ENCODE results near the gene SIDT2. TPM values are rescaled to one million over a fixed set of nuclear protein-coding genes. Genes with fewer than 3 reads are reported as not detected.

Gene SIDT2
- total and polyA plus RNA-seq, 2 of the 4 experiments (the other 2 are of a cell fraction): 7.3 to 30.3 TPM

DNA sequence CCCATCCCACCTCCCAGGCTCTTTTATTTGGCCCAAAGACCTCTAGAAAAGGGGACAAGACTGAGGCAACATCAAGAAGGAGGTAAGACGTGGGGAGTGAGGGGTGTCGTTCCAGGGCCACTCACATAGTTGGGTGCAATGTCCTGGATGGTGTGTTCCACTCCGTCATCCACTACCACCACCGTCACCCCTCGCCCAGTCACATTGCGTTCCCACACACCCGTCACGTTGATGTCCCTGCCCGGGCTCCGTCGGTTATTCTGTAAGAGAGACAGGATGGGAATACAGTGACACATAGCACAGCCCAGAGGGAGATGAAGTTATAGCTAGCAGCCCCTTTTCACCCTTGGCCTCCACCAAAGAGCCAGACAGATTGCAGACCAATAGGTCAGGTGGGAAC, 49.5 kb downstream of the SIDT2 start:
- H2AK9ac ChIP-seq (replicated peaks; ENCODE audit: low read depth, low read length, poor library complexity): no peak overlapping the region
- H3K9me1 ChIP-seq (ENCODE audit: insufficient read depth, low read length): no peaks in the 10 kb centered on the region
- H3K4ac ChIP-seq (ENCODE audit: low read depth, low read length): no peak overlapping the region
- H4K91ac ChIP-seq (ENCODE audit: insufficient read depth, low read depth, low read length): no peak overlapping the region
- ChIA-PET CTCF (interaction anchor here (2.0 kb wide), 1 partner anchor 10 kb away, joined by 6 read pairs; no protein-coding TSS in a partner anchor), POLR2A (ENCODE audit: unreplicated experiment) (no interaction called here)
- no peak overlapping the region for H2AK5ac ChIP-seq (ENCODE audit: low read depth, low read length)
- peaks cover 48% of the 10 kb centered on the region for H3K36me3 ChIP-seq (ENCODE audit: control insufficient read depth, insufficient read depth, low read length)
- H3K9ac ChIP-seq (ENCODE audit: low read depth, low read length): no peak overlapping the region
- no peak overlapping the region for H3K23ac ChIP-seq (ENCODE audit: low read depth, low read length)
- no peak overlapping the region for H2AFZ ChIP-seq (replicated peaks; ENCODE audit: low read length, poor library complexity)
- no peak overlapping the region for H2BK5ac ChIP-seq (ENCODE audit: low read depth, low read length, poor library complexity, severe bottlenecking)
- intact Hi-C loops (cut with micrococcal nuclease) (loop anchor here (10.0 kb wide), 1 partner anchor 373 kb away; no protein-coding TSS in a partner anchor), in situ Hi-C loops (cut with MboI; ENCODE audit: low sequenced_read_pairs) (loop anchor here (10.0 kb wide), 1 partner anchor 353 kb away; no protein-coding TSS in a partner anchor), dilution Hi-C loops (cut with HindIII; ENCODE audit: low sequenced_read_pairs, unreplicated experiment) (no loop called here)
- H3K4me1 ChIP-seq (ENCODE audit: control insufficient read depth, insufficient read depth, low read length): peaks cover 4% of the 10 kb centered on the region; the same call in 1 of the 2 replicates
- H2BK20ac ChIP-seq (ENCODE audit: low read depth, low read length): no peak overlapping the region
- no peak overlapping the region for H3K4me2 ChIP-seq (ENCODE audit: low read depth, low read length)
- H3K27ac ChIP-seq (ENCODE audit: insufficient read depth, low read length): no peak overlapping the region
- peaks cover 15 to 49% of the 10 kb centered on the region in 2 experiments for H3K79me1 ChIP-seq (ENCODE audit: low read depth in 1 of 2, low read length in 2 of 2)
- ATAC-seq (ENCODE audit: low read depth) (no peak), DNase-seq (no peak)
- TF ChIP-seq BHLHE40 (IDR thresholded peaks at IDR 0.05; ENCODE audit: low read depth, low read length): no peak
- TF ChIP-seq RCOR1 (IDR thresholded peaks at IDR 0.05; ENCODE audit: insufficient replicate concordance, low read length): no peak
- no peak for TF ChIP-seq SMC3 (IDR thresholded peaks at IDR 0.05; ENCODE audit: low read depth, low read length)
- TF ChIP-seq, protein P1, sequence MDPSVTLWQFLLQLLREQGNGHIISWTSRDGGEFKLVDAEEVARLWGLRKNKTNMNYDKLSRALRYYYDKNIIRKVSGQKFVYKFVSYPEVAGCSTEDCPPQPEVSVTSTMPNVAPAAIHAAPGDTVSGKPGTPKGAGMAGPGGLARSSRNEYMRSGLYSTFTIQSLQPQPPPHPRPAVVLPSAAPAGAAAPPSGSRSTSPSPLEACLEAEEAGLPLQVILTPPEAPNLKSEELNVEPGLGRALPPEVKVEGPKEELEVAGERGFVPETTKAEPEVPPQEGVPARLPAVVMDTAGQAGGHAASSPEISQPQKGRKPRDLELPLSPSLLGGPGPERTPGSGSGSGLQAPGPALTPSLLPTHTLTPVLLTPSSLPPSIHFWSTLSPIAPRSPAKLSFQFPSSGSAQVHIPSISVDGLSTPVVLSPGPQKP (IDR thresholded peaks at IDR 0.05; ENCODE audit: borderline replicate concordance, low read depth, low read length): no peak
- TF ChIP-seq CEBPB (IDR thresholded peaks at IDR 0.05; ENCODE audit: low read depth, low read length): no peak
- no peak for TF ChIP-seq MAZ (IDR thresholded peaks at IDR 0.05; ENCODE audit: borderline replicate concordance, low read depth, low read length)
- H4K8ac ChIP-seq (ENCODE audit: low read depth in 2 of 2, low read length in 2 of 2): no peak overlapping the region
- no peaks in the 10 kb centered on the region; the same call in 1 of the 2 replicates for H4K20me1 ChIP-seq (ENCODE audit: insufficient read depth, low read length)
- H3K9me3 ChIP-seq (ENCODE audit: control insufficient read depth, insufficient read depth, low read length): no peaks in the 10 kb centered on the region
- no TSS peak for BruUV-seq (replicated peaks)
- no peak overlapping the region for H2BK15ac ChIP-seq (ENCODE audit: low read depth, low read length)
- no CpG with 5 or more reads among the region's 11 CpGs for WGBS, 2 experiments (ENCODE audit: extremely low coverage in 2 of 2, insufficient read length in 1 of 2)
- no peak overlapping the region for H3K4me3 ChIP-seq (ENCODE audit: insufficient read depth, low read depth, low read length)
- H3K18ac ChIP-seq (ENCODE audit: low read depth, low read length): no peak overlapping the region
- H3K56ac ChIP-seq (ENCODE audit: extremely low read depth, insufficient read depth, low read length): no peak overlapping the region
- no peak overlapping the region for H2BK120ac ChIP-seq (ENCODE audit: low read depth, low read length)
- H3K27me3 ChIP-seq (ENCODE audit: control insufficient read depth, insufficient read depth, low read length): no peaks in the 10 kb centered on the region
- H4K5ac ChIP-seq (ENCODE audit: low read depth, low read length): no peak overlapping the region
- no peak overlapping the region for H3K14ac ChIP-seq (replicated peaks; ENCODE audit: low read depth, low read length)
